ENCODE data around the gene CYB5B.

DNA sequence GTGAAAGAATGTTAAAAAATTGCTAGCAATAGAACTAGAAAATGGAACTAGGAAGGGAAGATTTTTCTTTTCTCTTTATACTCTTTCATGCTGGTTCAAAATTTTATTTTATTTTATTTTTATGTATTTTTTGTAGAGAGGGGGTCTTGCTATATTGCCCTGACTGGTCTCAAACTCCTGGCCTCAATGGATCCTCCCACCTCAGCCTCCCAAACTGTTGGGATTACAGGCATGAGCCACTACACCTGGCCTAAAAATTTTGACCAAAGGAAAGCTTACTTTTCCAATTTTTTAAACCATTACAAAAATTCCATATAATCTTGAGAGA is 28.6 kb upstream of the CYB5B start:
- TF ChIP-seq, protein P1, sequence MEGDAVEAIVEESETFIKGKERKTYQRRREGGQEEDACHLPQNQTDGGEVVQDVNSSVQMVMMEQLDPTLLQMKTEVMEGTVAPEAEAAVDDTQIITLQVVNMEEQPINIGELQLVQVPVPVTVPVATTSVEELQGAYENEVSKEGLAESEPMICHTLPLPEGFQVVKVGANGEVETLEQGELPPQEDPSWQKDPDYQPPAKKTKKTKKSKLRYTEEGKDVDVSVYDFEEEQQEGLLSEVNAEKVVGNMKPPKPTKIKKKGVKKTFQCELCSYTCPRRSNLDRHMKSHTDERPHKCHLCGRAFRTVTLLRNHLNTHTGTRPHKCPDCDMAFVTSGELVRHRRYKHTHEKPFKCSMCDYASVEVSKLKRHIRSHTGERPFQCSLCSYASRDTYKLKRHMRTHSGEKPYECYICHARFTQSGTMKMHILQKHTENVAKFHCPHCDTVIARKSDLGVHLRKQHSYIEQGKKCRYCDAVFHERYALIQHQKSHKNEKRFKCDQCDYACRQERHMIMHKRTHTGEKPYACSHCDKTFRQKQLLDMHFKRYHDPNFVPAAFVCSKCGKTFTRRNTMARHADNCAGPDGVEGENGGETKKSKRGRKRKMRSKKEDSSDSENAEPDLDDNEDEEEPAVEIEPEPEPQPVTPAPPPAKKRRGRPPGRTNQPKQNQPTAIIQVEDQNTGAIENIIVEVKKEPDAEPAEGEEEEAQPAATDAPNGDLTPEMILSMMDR (IDR thresholded peaks at IDR 0.05; ENCODE audit: low read depth, low read length) = no peak
- TF ChIP-seq EZH2phosphoT487 (IDR thresholded peaks at IDR 0.05; ENCODE audit: low read depth) = no peak
